GM23248 (cell line): ENCODE results near the gene DNAH7.

Source experiments
- EZH2 ChIP-seq: fragments of 200-600 bp; sonication (generic); IDR thresholded peaks from 2 replicates; pipeline ENCODE4 v1.6.1; 2018; ENCODE audit warnings: antibody characterized with exemption, mild to moderate bottlenecking; ENCODE audit not compliant: insufficient read depth, poor library complexity, severe bottlenecking
- EZH2phosphoT487 ChIP-seq: fragments of 200-600 bp; sonication (generic); IDR thresholded peaks from 2 replicates; pipeline ENCODE4 v1.6.1; 2018; ENCODE audit warnings: antibody characterized with exemption, moderate library complexity, mild to moderate bottlenecking, low read depth; ENCODE audit not compliant: insufficient read depth

GRCh38 chr2:195909926-195910325 lies 158.7 kb downstream of the DNAH7 start:
- TF ChIP-seq EZH2 (no peak), EZH2phosphoT487 (no peak)
